DMS79 treated with DMSO at 0.1 percent for 48 hours (cell line): ENCODE data around the gene ARHGEF40.

Experiments used
- DNase-seq: peaks from one replicate; lab custom pipeline; 2025; lab: John Stamatoyannopoulos, UW

Gene ARHGEF40

DNA sequence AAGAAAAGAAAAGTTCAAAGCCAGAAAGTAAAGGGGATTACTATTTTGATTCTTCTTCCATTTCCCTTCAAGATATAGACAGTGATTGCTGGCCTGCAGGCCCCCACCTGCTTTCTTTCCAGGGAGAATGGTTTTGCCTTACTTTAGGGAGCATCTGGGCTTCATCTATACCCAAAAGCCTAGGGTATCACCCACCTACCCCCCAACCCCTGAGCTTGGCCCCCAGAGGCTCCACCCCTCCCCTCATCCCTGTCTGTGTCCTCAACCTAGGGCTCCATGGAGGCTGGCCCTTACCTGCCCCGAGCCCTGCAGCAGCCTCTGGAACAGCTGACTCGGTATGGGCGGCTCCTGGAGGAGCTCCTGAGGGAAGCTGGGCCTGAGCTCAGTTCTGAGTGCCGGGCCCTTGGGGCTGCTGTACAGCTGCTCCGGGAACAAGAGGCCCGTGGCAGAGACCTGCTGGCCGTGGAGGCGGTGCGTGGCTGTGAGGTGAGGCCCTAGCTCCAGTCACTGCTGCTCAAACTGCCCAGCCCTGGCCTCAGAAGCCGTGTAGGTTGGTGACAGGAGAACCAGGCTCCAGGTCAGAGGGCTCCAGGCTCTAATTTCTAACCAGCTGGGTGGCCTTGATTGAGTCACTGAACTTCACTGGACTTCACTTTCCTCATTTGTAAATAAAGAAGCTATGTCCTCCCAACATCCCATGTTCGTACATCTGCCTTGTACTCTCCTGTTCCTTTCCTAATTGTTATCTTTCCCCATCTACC lies 13.6 kb downstream of the ARHGEF40 start:
- no peak for DNase-seq

DNA sequence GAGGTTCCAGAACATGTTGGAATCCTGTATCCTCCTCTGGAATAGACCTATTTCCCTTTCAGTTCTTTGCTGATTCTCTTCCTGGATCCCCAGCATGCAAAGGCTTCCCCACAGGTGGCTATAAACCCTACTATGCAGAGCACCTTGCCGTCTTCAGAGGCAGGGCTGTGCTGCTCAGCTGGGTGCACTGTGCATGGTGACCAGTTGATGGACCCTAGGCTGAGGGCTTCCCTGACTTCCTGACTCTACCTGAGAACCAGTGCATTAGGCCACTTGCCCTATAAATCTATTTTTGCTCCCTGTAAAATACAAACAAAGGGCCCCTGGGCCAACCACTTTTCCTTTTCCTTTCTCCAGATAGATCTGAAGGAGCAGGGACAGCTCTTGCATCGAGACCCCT lies 14.3 kb downstream of the ARHGEF40 start:
- no peak for DNase-seq

DNA sequence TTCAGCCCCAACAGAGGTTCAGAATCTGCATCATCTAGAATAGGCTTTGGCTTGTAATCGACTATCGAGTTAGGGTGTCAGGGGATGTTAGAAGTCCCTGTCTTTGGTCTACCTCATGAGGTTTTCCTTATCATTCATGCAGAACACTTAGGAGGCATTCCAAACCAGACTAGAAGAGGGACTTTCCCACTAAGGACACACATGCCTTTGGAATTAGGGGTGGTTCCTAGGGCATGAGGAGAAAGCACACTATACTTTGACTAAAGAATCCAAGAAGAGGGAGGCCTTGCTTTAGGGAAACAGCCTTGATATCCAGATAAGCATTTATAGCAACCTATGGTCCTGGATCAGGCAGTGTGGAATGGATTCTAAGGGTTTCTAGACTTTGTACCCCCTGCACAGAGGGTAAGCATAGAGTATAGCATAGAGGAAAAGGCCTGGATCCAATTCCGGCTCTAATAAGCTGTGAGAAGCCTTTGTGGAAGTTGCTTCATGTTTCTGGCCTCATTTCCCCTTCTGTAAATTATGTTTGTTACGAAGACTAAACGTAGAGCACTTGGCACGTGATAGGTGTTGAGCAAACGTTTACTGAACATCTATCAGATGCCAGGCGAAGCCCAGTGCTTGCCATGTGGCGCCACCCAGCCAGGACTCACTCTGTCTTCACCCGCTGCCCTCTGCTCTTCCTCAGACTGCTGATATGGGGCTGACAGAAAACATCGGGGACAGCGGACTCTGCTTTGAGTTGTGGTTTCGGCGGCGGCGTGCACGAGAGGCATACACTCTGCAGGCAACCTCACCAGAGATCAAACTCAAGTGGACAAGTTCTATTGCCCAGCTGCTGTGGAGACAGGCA lies 15.1 kb downstream of the ARHGEF40 start:
- peak; percentile 25 for DNase-seq

DNA sequence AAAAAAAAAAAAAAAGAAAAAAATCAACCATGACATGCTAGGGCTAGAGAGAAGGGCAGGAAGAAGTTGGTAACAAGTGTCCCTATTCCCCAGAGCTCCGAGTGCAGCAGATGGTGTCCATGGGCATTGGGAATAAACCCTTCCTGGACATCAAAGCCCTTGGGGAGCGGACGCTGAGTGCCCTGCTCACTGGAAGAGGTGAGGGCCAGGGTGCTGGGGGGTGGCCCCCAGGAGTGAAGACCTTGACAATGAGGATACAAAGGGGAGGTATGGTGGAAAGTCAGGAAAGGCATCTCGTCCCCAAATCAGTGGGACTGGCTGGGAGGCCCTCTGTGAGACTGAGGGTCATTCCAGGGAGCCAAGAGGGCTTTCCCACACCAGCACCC lies 16.8 kb downstream of the ARHGEF40 start:
- DNase-seq: no peak

DNA sequence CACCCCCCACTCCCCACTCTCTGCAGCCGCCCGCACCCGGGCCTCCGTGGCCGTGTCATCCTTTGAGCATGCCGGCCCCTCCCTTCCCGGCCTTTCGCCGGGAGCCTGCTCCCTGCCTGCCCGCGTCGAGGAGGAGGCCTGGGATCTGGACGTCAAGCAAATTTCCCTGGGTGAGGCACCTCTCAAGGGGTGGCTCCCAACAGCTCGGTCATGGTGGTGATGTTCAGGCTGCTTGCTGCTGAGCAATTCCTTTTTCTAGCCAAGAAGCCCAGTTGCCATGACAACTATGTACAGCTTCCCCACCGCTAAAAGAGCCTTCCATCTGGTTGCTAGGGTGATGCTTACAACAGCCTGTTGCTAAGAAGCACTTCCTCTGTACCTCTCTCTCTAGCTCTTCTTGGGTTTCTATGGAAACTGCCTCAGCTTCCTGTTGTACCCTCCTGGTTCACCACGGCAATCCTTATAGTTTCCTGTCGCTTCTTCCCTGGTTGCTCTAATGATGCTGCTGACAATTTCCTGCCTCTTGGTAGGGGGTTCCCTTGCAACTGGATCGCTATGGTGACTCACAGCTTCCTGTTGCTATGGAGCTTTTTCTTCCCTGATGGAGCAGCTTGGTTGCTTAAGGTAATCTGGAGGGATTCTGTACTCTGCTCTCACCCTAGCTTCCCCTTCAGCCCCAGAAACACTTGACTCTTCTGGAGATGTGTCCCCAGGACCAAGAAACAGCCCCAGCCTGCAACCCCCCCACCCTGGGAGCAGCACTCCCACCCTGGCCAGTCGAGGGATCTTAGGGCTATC lies 17.4 kb downstream of the ARHGEF40 start:
- peak; percentile 83 for DNase-seq

DNA sequence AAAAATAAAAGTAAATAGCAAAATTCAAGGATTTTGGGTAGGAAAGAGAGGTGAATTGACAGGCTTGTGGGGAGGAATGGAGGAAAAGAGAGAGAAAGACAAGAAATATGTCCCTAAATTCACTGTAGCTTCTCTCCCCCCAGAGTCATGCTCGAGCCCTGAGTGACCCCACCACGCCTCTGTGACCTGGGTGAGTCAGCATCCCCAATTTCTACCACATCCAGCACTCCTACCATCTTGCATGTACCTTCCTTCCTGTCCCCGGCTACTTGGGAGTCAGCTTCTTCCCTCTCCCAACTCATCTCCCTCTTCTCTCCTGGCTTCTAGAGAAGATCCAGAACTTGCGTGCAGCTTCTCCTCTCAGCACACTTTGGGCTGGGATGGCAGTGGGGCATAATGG lies 18.6 kb downstream of the ARHGEF40 start:
- DNase-seq: no peak

DNA sequence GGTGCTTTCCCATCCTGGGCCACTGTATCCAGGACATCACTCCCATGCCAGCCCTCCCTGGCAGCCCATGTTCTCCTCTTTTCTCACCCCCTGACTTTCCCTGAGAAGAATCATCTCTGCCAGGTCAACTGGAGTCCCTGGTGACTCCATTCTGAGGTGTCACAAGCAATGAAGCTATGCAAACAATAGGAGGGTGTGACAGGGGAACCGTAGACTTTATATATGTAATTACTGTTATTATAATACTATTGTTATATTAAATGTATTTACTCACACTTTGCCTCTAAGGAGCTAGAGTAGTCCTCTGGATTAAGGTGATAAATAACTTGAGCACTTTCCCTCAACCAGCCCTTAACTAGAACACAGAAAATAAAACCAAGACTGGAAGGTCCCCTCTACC lies 19.2 kb downstream of the ARHGEF40 start:
- no peak for DNase-seq

DNA sequence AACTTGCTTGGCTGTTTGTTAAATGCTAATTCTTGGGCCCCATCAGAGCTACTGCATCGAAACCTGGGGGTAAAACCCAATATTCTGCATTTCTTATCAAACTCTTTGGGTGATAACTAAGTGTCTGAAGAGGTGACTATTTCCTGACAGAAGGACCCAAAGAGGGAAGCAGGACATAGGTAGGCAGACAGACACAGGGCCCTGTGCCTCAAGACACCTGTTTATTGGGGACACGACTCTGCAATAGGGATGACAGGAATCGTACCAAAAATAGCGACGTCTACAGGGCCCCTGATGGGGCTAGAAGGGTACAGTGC lies 19.7 kb downstream of the ARHGEF40 start:
- DNase-seq: no peak

DNA sequence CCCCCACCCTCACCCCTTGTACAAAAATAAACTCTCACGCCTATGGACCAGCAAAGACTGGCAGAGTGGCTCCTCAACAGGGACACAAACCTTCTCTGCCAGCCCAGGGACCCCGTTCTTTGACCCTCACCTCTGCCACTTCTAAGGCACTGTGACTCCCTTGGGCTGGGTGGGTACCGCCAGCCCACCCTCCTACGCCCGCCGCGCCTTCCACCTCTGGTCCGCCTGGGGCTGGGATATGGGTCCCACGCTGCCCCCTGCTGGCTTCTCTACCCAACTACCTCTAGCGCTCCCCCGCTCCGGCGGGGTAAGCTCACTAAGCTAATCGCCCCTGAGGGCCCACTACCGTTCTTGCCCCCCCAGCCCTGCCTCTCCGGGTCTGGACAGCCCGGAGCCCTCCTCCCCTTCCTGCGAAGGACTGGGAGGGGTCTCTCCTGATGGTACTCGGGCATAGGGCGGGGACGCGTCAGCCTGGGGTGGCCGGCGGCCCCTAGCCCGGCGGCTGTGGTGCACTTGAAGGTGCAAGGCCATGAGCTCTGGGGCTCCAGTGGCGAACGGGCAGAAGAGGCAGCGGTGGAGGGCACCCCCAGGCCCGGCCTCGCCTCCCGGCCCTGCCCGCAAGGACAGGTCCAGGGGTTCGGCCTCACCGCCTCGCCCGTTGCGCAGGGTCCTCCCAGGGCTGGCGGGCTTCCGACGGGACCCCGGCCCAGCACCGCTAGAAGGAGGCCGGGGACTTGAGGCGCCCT lies 20.3 kb downstream of the ARHGEF40 start:
- no peak for DNase-seq

DNA sequence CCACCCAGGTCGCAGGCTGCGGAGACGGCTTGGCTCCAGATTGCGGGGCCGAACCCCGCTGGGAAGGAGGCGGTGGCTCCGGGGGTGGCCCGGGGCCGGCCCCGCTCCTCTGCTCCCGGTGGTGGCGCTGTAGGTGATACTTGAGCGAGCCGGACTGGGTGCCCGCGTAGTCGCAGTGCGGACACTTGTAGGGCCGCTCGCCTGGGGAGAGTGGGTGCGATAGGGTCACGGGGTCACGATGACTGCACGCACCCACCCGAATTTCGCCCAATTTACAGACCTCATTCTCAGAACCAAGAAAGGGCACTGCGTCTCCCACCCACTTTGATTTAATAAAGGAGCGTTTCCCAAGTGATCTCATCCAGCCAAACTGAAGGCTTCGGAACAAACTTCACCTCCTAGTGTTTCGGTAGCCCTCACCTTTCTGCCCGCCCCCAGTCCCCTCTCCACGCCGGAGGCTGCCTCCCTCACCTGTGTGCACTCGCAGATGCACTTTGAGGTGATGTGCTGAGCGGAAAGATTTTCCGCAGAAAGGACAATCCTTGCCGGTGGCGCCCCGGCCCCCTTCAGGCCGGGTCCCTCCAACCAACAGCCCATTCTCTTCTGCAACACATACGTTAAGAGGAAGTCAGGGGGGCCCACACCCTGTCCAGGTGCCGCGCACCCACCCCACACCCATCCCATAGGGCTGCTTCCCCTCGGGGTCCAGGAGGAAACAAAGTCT lies 21.0 kb downstream of the ARHGEF40 start:
- no peak for DNase-seq

DNA sequence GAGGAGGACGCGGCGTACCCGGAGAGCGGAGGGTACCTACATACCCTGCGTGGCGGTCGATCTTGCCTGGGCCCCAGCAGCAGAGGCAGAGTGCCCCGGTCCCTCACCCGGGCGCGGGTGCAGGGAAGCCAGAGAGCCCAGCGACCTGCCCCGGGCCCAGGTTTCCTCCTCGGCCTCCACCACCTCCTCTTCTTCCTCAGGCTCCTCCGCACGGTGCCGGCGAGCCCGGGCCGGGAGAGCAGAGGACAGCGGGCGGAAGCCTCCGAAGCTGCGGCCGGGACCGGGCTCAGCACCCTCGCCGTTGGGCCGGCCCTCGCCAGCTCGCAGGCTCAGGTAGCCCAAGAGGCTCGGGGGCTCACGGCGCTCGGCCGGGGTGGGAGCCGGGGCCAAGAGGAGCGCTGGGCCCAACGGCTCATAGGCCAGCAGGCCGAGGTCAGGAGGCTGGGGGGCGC lies 21.7 kb downstream of the ARHGEF40 start:
- DNase-seq: no peak

DNA sequence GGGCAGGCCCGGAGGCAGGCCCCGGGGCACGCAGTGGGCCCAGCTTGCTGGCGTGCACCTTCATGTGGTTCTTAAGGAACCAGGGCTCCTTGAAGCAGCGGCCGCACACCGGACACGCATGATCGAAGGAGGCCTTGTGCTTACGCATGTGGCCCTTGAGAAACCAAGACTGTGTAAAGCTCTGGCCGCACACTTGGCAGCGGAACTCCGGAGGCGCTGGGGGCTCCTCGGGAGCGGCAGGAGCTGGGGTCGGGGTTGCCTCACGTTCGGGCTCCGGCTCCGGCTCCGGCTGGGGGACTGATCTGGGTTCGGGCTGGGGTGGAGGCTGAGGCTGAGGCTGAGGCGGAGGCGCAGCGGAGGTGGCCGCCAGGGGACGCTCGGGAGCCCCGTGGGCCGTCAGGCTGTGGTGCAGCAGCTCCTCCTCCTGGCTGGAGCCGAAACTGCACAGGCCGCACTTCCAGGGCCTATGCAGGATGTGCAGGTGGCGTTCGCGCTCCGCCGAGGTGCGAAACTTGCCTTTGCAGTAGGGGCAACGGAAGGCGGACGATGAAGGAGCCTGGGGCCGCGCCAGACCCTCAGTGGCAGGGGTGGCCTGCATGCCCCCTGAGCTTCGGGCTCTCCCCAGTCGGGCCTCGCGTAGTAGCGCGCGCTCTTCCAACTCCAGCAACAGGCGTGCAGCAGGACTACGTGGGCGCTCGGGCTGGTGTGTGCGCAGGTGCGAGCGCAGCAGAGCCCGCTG lies 22.3 kb downstream of the ARHGEF40 start:
- DNase-seq: peak; percentile 57

DNA sequence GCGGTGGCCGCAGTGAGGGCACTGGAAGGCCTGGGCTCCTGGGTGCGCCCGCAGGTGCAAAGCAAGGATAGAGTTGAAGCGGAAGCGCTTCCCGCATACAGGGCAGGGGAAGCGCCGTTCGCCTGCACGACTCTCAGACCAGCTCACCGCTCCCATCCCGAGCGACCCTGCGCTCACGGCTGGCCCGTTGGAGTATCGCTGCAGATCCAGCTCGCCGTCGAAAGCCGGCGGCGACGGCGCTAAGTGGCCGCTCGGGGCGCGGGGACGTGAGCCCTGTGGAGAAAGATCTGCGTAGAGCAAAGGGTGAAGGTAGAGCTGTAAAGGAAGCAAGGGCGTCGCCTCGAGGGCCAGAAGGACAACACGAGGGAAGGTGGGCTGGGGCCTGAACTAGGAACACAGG lies 22.9 kb downstream of the ARHGEF40 start:
- DNase-seq: no peak

DNA sequence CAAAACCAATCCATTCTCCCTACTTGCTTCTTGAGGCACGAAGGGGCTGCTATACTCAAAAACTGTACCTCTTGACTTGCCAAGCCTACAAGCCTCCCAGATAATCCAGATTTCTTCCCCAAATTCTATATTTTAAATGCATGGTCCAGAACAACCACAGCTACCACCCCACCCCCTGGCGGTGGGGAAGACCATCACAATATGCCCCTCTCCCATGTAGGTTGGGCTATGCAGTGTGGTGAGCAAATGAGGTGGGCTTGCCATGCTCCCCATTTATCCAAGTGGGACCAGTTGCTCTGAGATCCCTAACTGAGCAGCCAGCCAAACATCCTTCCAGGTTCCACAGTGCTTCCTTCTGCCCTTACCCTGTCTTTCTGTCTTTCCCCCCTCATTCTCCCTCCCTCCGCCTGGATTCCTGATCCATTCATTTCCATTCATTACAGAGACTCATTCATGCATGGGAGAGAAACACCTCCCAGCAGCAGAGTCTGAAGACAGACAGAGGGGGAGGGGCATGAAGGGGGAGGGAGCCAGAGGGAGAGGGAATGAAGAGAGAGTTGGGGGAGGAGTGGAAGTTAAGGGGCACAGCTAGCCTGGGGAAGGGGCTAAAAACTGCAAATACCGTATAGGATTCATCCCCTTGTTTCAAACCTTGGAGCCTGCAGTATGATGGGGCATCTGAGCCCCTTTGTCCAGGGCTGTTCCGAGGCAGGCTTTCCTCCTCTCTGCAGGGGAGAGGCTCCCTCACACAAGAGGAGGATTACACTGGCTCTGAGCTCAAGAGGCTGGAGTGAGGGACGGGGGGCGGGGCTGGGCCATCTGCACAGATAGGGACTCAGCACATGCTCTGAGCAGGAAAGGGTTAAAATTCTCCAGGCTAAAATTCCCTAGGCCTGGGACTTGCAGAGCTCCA lies 23.9 kb downstream of the ARHGEF40 start:
- DNase-seq: peak; percentile 65

DNA sequence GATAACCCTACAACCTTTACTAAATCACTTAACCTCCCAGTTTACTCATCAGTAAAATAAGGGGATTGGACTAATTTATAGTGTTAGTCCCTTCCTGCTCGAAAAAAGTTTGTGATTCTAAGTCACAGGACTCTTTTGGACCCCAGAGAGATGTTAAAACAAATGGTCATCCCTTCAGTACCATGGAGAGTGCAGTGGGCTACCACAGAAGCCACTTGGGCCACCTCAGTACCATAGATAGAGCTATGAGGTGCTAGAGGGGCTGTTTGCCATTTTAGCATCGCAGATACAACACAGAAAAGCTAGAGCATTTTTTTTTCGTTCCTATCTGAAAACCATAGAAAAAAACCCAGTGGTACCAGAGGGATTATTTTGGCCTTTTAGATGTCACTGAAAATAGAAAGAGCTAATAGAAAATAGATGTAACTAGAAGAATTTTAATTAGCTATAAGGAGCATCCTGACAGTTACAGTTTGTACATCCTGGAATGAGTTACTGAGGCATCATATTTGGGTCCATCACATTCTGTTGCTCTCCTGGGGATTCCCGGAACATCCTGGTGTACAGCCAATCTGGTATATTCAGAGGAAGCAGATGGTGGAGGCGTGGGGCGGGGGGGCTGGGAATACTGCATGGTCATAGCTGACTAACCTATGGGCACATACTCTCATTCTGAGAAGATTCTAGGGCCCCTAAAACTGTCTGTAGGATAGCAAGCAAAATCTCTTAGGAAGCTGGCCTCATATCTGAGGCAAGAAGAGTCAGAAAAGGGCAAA lies 25.5 kb downstream of the ARHGEF40 start:
- no peak for DNase-seq

DNA sequence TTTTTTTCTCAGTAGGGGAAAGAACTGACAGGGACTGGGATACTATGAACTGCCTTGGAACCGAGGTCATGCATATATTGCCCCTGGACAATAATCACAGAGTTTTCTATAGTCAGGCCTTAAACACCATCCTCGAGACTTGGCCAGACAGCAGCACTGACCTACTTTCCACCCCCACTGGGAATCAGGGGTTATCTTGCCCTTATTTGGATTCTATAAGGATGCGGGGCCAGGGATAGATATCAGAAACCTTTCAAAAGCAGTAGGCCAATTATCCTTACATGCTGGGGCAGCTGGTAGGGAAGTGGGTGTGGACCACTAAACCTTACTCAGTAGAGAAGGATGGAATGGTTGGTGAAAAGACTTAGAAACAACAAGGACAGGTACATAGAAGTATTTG lies 26.3 kb downstream of the ARHGEF40 start:
- DNase-seq: no peak

DNA sequence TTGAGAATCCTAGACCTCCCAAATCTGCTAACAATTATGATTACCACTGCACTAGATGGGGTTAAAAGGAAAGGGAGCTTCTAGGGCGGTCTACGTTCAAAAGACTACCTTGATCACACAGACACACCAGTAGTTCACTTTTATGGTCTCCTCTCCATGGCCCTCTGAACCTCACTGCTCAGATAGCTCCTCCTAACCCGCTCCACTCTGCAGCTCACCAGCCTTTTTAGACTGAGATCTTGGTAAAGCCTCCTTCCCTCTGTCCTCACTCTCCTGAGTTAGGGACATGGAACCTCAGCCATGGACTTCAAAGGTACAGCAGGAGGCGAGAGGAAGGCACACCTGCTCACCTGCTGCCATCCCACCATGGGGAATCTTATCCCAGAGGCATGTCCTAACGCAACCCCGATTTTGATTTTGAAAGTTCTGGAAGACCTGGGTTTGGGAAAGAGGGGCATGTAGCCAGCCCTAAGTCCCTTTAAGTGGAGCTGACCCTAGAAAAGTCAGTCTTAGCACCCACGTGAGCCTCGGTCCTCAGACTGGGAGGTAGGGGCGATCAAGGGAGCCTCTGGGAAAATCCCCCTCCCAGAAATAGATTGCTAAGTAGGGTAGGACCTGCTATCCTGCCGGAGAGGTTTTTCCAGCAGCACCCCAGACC lies 27.0 kb downstream of the ARHGEF40 start:
- DNase-seq: peak; percentile 52

DNA sequence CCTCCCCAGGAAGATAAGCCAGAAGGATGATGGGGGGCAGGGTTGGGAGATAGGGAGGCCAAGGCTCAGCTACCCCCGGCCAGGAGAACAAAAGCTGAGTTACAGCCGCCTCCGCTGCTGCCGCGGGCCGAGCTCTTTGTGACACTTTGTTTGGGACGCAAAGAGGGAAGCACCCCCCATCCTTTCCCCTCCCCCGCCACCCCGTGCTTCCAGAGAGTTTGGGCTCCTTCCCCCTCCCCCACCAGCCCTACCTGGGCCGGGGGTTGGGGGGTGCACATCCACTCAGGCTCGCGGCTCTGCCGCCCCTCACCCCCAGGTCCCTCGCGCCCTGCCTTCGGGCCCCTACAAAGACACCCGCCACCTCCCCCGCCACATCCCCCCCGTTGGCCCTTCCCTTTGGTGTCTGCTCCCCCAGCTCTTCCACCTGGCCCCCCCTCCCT lies 27.6 kb downstream of the ARHGEF40 start:
- DNase-seq: peak; percentile 36
